Large intestine (tissue), 3 donors: Measurements from ENCODE around the gene SERF1B. TPM values are rescaled to one million over a fixed set of nuclear protein-coding genes. Genes with fewer than 3 reads are reported as not detected.
"Not testable (repeated sequence)": the region's sequence is repeated elsewhere in the genome, so short reads cannot be mapped to it uniquely, and the experiment has no call there.

ENCODE experiments used
- DNase-seq, 2 donors: peaks; one replicate each; pipeline versions ENCODE4 v3.0.0 to v3.0.0-alpha.2; 2013
- H3K27ac ChIP-seq: one replicate; pipeline ENCODE4 v1.5.1; 2013; ENCODE audit warnings: low read length
- H3K27me3 ChIP-seq: 2 replicates; pipeline ENCODE4 v1.6.1; 2013; ENCODE audit warnings: low read length; ENCODE audit not compliant: control insufficient read depth, insufficient read depth
- H3K36me3 ChIP-seq: 2 replicates; pipeline ENCODE4 v1.6.1; 2013; ENCODE audit warnings: low read length; ENCODE audit not compliant: control insufficient read depth, insufficient read depth
- H3K4me1 ChIP-seq: one replicate; pipeline ENCODE4 v1.6.1; 2013; ENCODE audit warnings: low read length; ENCODE audit not compliant: control insufficient read depth, insufficient read depth
- H3K4me3 ChIP-seq: one replicate; pipeline ENCODE4 v1.5.1; 2013; ENCODE audit warnings: low read length
- H3K9me3 ChIP-seq: one replicate; pipeline ENCODE4 v1.6.1; 2013; ENCODE audit warnings: mild to moderate bottlenecking, low read depth, low read length, moderate library complexity; ENCODE audit not compliant: control insufficient read depth
- WGBS: methylation state at CpG from one replicate; pipeline ENCODE4 v1.1.5; 2013; ENCODE audit warnings: low lambda C conversion rate; ENCODE audit not compliant: insufficient coverage; 5-methylcytosine and 5-hydroxymethylcytosine counted together
- polyA plus RNA-seq: library from polyadenylated mRNA; unstranded; fragments of 120-200 nt; gene quantifications from one replicate; pipeline ENCODE4 v1.2.1, GENCODE V29; 2013

The SERF1B gene
- polyA plus RNA-seq, 1 donor: 64.4 TPM

DNA sequence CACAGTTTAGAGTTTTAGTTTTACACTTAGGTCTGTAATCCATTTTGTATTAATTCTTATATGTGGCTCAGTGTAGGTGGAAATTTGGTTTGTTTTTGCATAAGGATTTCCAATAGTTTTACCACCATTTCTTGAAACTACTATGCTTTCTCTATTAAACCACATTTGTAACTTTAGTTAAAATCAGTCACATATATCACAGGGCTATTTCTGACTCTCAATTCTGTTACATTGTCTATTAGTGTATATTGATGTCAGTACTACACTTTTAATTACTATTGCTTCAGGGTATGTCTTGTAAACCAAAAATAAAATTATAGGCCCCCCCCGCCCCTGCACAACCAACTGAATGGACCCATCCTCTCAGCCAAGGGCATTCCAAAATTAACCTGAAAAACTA, 32.1 kb downstream of the SERF1B start:
- not testable (repeated sequence) for H3K4me3 ChIP-seq, H3K27ac ChIP-seq, H3K4me1 ChIP-seq, H3K27me3 ChIP-seq, H3K36me3 ChIP-seq, DNase-seq, H3K9me3 ChIP-seq
- no CpG with 5 or more reads among the region's 1 CpG for whole genome bisulfite sequencing

- not testable (repeated sequence) for H3K4me3 ChIP-seq, H3K36me3 ChIP-seq, H3K4me1 ChIP-seq, H3K9me3 ChIP-seq, H3K27me3 ChIP-seq, H3K27ac ChIP-seq
- 100% methylated on average over 3 of the region's 8 CpGs for WGBS
- peak in 1 of 2 donors; percentile 0 for DNase-seq
These were observed 52.6 kb downstream of the SERF1B start for GRCh38 chr5:70077632-70078031.

- not testable (repeated sequence) for H3K4me1 ChIP-seq
These were observed 63.9 kb downstream of the SERF1B start for GRCh38 chr5:70088907-70089464.

DNA sequence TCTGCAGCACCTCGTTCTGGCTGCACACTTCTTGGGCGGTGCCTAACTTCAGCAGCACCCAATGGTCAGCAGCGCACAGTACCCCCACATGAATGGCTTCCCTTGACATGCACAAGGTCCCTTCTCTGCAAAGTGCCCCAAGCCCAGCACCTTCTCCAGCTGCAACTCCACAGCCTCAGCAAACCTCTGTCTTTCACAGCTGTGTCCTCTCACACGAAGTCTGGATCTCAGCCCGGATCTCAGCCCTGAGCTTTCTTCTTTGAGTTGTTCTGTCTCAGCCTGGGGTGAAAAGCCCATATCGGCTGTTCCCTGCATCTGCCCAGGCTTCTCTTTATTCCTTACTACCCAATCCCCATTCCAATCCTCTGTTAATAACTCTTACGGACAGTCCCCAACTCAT, 66.7 kb downstream of the SERF1B start:
- DNase-seq, H3K4me3 ChIP-seq, H3K4me1 ChIP-seq, H3K27ac ChIP-seq, H3K36me3 ChIP-seq, H3K27me3 ChIP-seq, H3K9me3 ChIP-seq: not testable (repeated sequence)
- WGBS: no CpG with 5 or more reads among the region's 7 CpGs

More at GRCh38 chr5:70088907-70089464, 63.9 kb downstream of the SERF1B start:
- not testable (repeated sequence) for H3K36me3 ChIP-seq, DNase-seq, H3K9me3 ChIP-seq, H3K4me3 ChIP-seq, H3K27me3 ChIP-seq, H3K27ac ChIP-seq
- WGBS: no CpG with 5 or more reads among the region's 1 CpG

Other genes starting within 250 kb of the SERF1B start
- gene SMN2, start 24.4 kb downstream of the SERF1B start, polyA plus RNA-seq: 60.5 TPM